Activated CD4-positive, alpha-beta T cell treated with anti-CD3 and anti-CD28 coated beads, Interleukin-2, amount 50 U/mL, for 24 hours (primary cell): ENCODE results near the gene CNST.
"Not testable (repeated sequence)": the region's sequence is repeated elsewhere in the genome, so short reads cannot be mapped to it uniquely, and the experiment has no call there.

Source experiments
- DNase-seq, 2 donors: peaks; one replicate each; pipeline ENCODE4 v3.0.0-alpha.2; 2020; ENCODE audit warnings: low read depth in 1 of 2, low spot score in 1 of 2

Gene CNST

GRCh38 chr1:246708166-246708565 lies 141.9 kb downstream of the CNST start:
- no peak for DNase-seq

- no peak for DNase-seq
These were observed 142.9 kb downstream of the CNST start for GRCh38 chr1:246709196-246709595.

GRCh38 chr1:246709835-246710234 lies 143.6 kb downstream of the CNST start:
- no peak for DNase-seq

- no peak for DNase-seq
These were observed 145.3 kb downstream of the CNST start for GRCh38 chr1:246711548-246712003.

GRCh38 chr1:246712428-246712827 lies 146.2 kb downstream of the CNST start:
- DNase-seq = not testable (repeated sequence)
